Ascending aorta (tissue), 2 donors: ENCODE data around the gene PALM. TPM values are rescaled to one million over a fixed set of nuclear protein-coding genes. Genes with fewer than 3 reads are reported as not detected.

Source experiments
- DNase-seq, 2 donors: peaks; one replicate each; pipeline ENCODE4 v3.0.0-alpha.2; 2019; ENCODE audit warnings: low spot score in 2 of 2
- H3K27ac ChIP-seq, 2 donors: fragments of 200-600 bp; sonication (generic); one replicate each; pipeline ENCODE4 v1.5.1; 2016 to 2017; ENCODE audit warnings: mild to moderate bottlenecking in 1 of 2
- H3K27me3 ChIP-seq: fragments of 200-600 bp; sonication (generic); one replicate; pipeline ENCODE4 v1.5.1; 2017
- H3K36me3 ChIP-seq, 2 donors: fragments of 200-600 bp; sonication (generic); one replicate each; pipeline ENCODE4 v1.5.1; 2016
- H3K4me1 ChIP-seq, 2 donors: fragments of 200-600 bp; sonication (generic); one replicate each; pipeline ENCODE4 v1.5.1; 2016 to 2017; ENCODE audit warnings: mild to moderate bottlenecking in 1 of 2
- H3K4me3 ChIP-seq, 2 donors: fragments of 200-600 bp; sonication (generic); one replicate each; pipeline ENCODE4 v1.5.1; 2016 to 2017; ENCODE audit warnings: mild to moderate bottlenecking in 1 of 2
- H3K9me3 ChIP-seq, 2 donors: fragments of 200-600 bp; sonication (generic); one replicate each; pipeline ENCODE4 v1.5.1; 2016
- CTCF ChIP-seq, 3 experiments: fragments of 200-600 bp in 2 of 3; fragments of 450-650 bp in 1 of 3; sonication (generic) in 2 of 3; IDR thresholded peaks; one replicate each; pipeline ENCODE4 v1.5.1; 2016 to 2019; ENCODE audit warnings: antibody characterized with exemption in 3 of 3, mild to moderate bottlenecking in 1 of 3, moderate library complexity in 1 of 3
- intact Hi-C: fragments of 100-400 bp; cut with DNase I; formaldehyde crosslinking; loops from one replicate; pipeline ENCODE4 v1.15.1; 2023
- total RNA-seq: library from RNA; depleted of rRNA; stranded (reverse); fragments of >200 nt; gene quantifications from one replicate; pipeline ENCODE4 v1.1.0, GENCODE V29; 2016

The PALM gene
- total RNA-seq, 1 donor from 2014 or later: 107 TPM

GRCh38 chr19:771332-771785 is 62.6 kb downstream of the PALM start:
- Histone ChIP-seq H3K27me3 (no peaks in the 10 kb centered on the region), H3K4me1 (peaks cover 0 to 7% of the 10 kb centered on the region in 2 donors), H3K4me3 (no peak overlapping the region), H3K9me3 (no peaks in the 10 kb centered on the region), H3K27ac (no peak overlapping the region), H3K36me3 (no peaks in the 10 kb centered on the region)
- peak in 2 of 3 experiments; percentile 23 to 43 for TF ChIP-seq CTCF (IDR thresholded peaks at IDR 0.05)
- intact Hi-C loops: loop anchor here (10.0 kb wide), 1 partner anchor 93 kb away; no protein-coding TSS in a partner anchor
- DNase-seq: no peak

- no peaks in the 10 kb centered on the region for H3K27me3 ChIP-seq
Measured at GRCh38 chr19:772063-772462, 63.3 kb downstream of the PALM start.

GRCh38 chr19:772730-773436 is 64.1 kb downstream of the PALM start:
- DNase-seq: no peak
- Histone ChIP-seq H3K9me3 (no peaks in the 10 kb centered on the region), H3K36me3 (no peaks in the 10 kb centered on the region), H3K4me3 (no peak overlapping the region), H3K27me3 (no peaks in the 10 kb centered on the region), H3K4me1 (peaks cover 0 to 7% of the 10 kb centered on the region in 2 donors), H3K27ac (no peak overlapping the region)
- intact Hi-C loops: loop anchor here (10.0 kb wide), 1 partner anchor 92 kb away; no protein-coding TSS in a partner anchor
- TF ChIP-seq CTCF (IDR thresholded peaks at IDR 0.05): no peak

More at GRCh38 chr19:772063-772462, 63.3 kb downstream of the PALM start:
- no peaks in the 10 kb centered on the region for H3K9me3 ChIP-seq
- DNase-seq: no peak
- H3K36me3 ChIP-seq: no peaks in the 10 kb centered on the region
- no peak overlapping the region for H3K4me3 ChIP-seq
- peaks cover 0 to 7% of the 10 kb centered on the region in 2 donors for H3K4me1 ChIP-seq
- intact Hi-C loops: loop anchor here (10.0 kb wide), 1 partner anchor 93 kb away; no protein-coding TSS in a partner anchor
- TF ChIP-seq CTCF (IDR thresholded peaks at IDR 0.05): no peak
- H3K27ac ChIP-seq: no peak overlapping the region

- no peak overlapping the region for H3K4me3 ChIP-seq
- no peaks in the 10 kb centered on the region for H3K36me3 ChIP-seq
- TF ChIP-seq CTCF (IDR thresholded peaks at IDR 0.05): no peak
- no peaks in the 10 kb centered on the region for H3K9me3 ChIP-seq
- no peaks in the 10 kb centered on the region for H3K27me3 ChIP-seq
- intact Hi-C loops: loop anchor here (10.0 kb wide), 1 partner anchor 88 kb away; no protein-coding TSS in a partner anchor
- DNase-seq: no peak
- H3K27ac ChIP-seq: no peak overlapping the region
- H3K4me1 ChIP-seq: peaks cover 0 to 5% of the 10 kb centered on the region in 2 donors
Measured at GRCh38 chr19:776549-776948, 67.8 kb downstream of the PALM start.

- Histone ChIP-seq H3K4me1 (peaks cover 4 to 13% of the 10 kb centered on the region in 2 donors), H3K9me3 (no peaks in the 10 kb centered on the region), H3K4me3 (peak overlapping the region in 1 of 2 donors; percentile 22), H3K27me3 (no peaks in the 10 kb centered on the region), H3K27ac (peak overlapping the region; percentile 59 to 70), H3K36me3 (no peaks in the 10 kb centered on the region)
- intact Hi-C loops: loop anchor here (10.0 kb wide), 1 partner anchor 86 kb away; no protein-coding TSS in a partner anchor
- peak in 1 of 2 donors; percentile 84 for DNase-seq
- no peak for TF ChIP-seq CTCF (IDR thresholded peaks at IDR 0.05)
Measured at GRCh38 chr19:778910-779653, 70.3 kb downstream of the PALM start.
